Fibroblast of peridontal ligament (primary cell): Measurements from ENCODE around the gene SLC25A24.

ENCODE experiments used
- DNase-seq: peaks from one replicate; pipeline ENCODE4 v3.0.0-alpha.2; 2010; ENCODE audit errors: extremely low read depth

SLC25A24 gene

GRCh38 chr1:108100148-108100547 lies 100.0 kb downstream of the SLC25A24 start:
- DNase-seq, result no peak

GRCh38 chr1:108097018-108097417 lies 103.1 kb downstream of the SLC25A24 start:
- DNase-seq, result no peak

GRCh38 chr1:108096089-108096488 lies 104.1 kb downstream of the SLC25A24 start:
- no peak for DNase-seq

GRCh38 chr1:108089477-108089876 lies 110.7 kb downstream of the SLC25A24 start:
- peak; percentile 81 for DNase-seq

- DNase-seq, result no peak
Observed at GRCh38 chr1:108085628-108086027, 114.5 kb downstream of the SLC25A24 start.

GRCh38 chr1:108084866-108085477 lies 115.2 kb downstream of the SLC25A24 start:
- DNase-seq, result no peak
